Stomach (tissue), 9 donors: ENCODE data around the gene GNPTAB. TPM values are rescaled to one million over a fixed set of nuclear protein-coding genes. Genes with fewer than 3 reads are reported as not detected.

Source experiments
- DNase-seq, 2 donors: peaks; one replicate each; pipeline versions ENCODE4 v3.0.0 to v3.0.0-alpha.2; 2013 to 2019
- H3K27ac ChIP-seq, 5 donors: fragments of 200-600 bp in 4 of 5; sonication (generic) in 4 of 5; one replicate each; pipeline ENCODE4 v1.5.1; 2013 to 2019; ENCODE audit warnings: mild to moderate bottlenecking in 1 of 5, moderate library complexity in 1 of 5
- H3K27me3 ChIP-seq, 3 donors: fragments of 200-600 bp; sonication (generic); one replicate each; pipeline ENCODE4 v1.5.1; 2017 to 2019; ENCODE audit warnings: mixed run types in 1 of 3
- H3K36me3 ChIP-seq, 4 donors: fragments of 200-600 bp; sonication (generic); 1 replicate in 3 of 4; 2 replicates in 1 of 4; pipeline ENCODE4 v1.5.1; 2016 to 2019
- H3K4me1 ChIP-seq, 4 donors: fragments of 200-600 bp; sonication (generic); one replicate each; pipeline ENCODE4 v1.5.1; 2016 to 2019
- H3K4me3 ChIP-seq, 4 donors: fragments of 200-600 bp; sonication (generic) in 3 of 4; one replicate each; pipeline ENCODE4 v1.5.1; 2016 to 2019; ENCODE audit warnings: mild to moderate bottlenecking in 1 of 4
- H3K9me3 ChIP-seq, 4 donors: fragments of 200-600 bp; sonication (generic); one replicate each; pipeline ENCODE4 v1.5.1; 2016 to 2019
- CTCF ChIP-seq, 7 experiments: fragments of 450-650 bp in 4 of 7; fragments of 200-600 bp in 3 of 7; sonication (generic) in 3 of 7; IDR thresholded peaks; one replicate each; pipeline ENCODE4 v1.5.1; 2016 to 2019; ENCODE audit warnings: antibody characterized with exemption in 7 of 7, control low read depth in 2 of 7, mild to moderate bottlenecking in 1 of 7
- EP300 ChIP-seq: sonication (generic); formaldehyde crosslinking; IDR thresholded peaks from one replicate; pipeline ENCODE4 v1.6.1; 2017; ENCODE audit warnings: antibody characterized with exemption
- POLR2A ChIP-seq, 4 donors: fragments of 450-650 bp; IDR thresholded peaks; one replicate each; pipeline ENCODE4 v1.6.1; 2016; ENCODE audit warnings: antibody characterized with exemption in 4 of 4, control low read depth in 2 of 4, mild to moderate bottlenecking in 1 of 4, moderate library complexity in 1 of 4
- POLR2AphosphoS5 ChIP-seq, 3 donors: sonication (generic); formaldehyde crosslinking; IDR thresholded peaks; one replicate each; pipeline ENCODE4 v1.6.1; 2016; ENCODE audit warnings: antibody characterized with exemption in 3 of 3
- WGBS, 5 donors: extraction: QIAGEN DNeasy Blood & Tissue Kit in 3 of 5; methylation state at CpG; one replicate each; pipeline versions ENCODE4 v1.1.5 to v1.1.7; 2013 to 2018; 5-methylcytosine and 5-hydroxymethylcytosine counted together
- intact Hi-C: fragments of 100-400 bp; cut with DNase I; formaldehyde crosslinking; loops from one replicate; pipeline ENCODE4 v1.15.1; 2023; ENCODE audit warnings: low total_unique reads
- polyA plus RNA-seq, 3 donors: library from polyadenylated mRNA; stranded (reverse); fragments of 200-250 nt; gene quantifications; one replicate each; pipeline ENCODE4 v1.2.3, GENCODE V29; 2013
- total RNA-seq, 5 donors: library from RNA; depleted of rRNA; stranded (reverse); fragments of >200 nt; gene quantifications; one replicate each; pipeline versions ENCODE4 v1.1.0 to v1.2.3, GENCODE V29; 2014 to 2016
- donor health status: healthy with polysubstance abuse.
- donor health status: Bipolar disorder and iron deficiency.
- donor health status: healthy.

GNPTAB gene
- total and polyA plus RNA-seq, 8 donors, result 8.9 to 63.2 (median 16.9) TPM

GRCh38 chr12:101850199-101850598, 19.4 kb upstream of the GNPTAB start:
- DNase-seq, result no peak
- intact Hi-C loops, result no loop called here
- TF ChIP-seq POLR2AphosphoS5 (IDR thresholded peaks at IDR 0.05) (no peak), EP300 (no peak), CTCF (IDR thresholded peaks at IDR 0.05) (no peak), POLR2A (IDR thresholded peaks at IDR 0.05) (no peak)
- Histone ChIP-seq H3K4me1 (peaks cover 0 to 6% (median under 1%) of the 10 kb centered on the region in 4 donors), H3K36me3 (no peaks in the 10 kb centered on the region), H3K27ac (no peak overlapping the region), H3K4me3 (no peak overlapping the region), H3K9me3 (no peaks in the 10 kb centered on the region), H3K27me3 (no peaks in the 10 kb centered on the region)
- 85 to 93% (median 89%) methylated on average over 1 of the region's 1 CpG for WGBS, 5 donors

GRCh38 chr12:101847325-101847724, 16.6 kb upstream of the GNPTAB start:
- intact Hi-C loops, result no loop called here
- no peak for TF ChIP-seq EP300
- TF ChIP-seq CTCF (IDR thresholded peaks at IDR 0.05), result no peak
- TF ChIP-seq POLR2A (IDR thresholded peaks at IDR 0.05), result no peak
- TF ChIP-seq POLR2AphosphoS5 (IDR thresholded peaks at IDR 0.05), result no peak
- H3K27ac ChIP-seq, result no peak overlapping the region
- no peaks in the 10 kb centered on the region for H3K9me3 ChIP-seq
- H3K4me3 ChIP-seq, result no peak overlapping the region
- 68 to 72% (median 72%) methylated on average over 5 of the region's 5 CpGs for WGBS, 5 donors
- H3K27me3 ChIP-seq, result no peaks in the 10 kb centered on the region
- H3K4me1 ChIP-seq, result no peaks in the 10 kb centered on the region
- no peaks in the 10 kb centered on the region for H3K36me3 ChIP-seq
- DNase-seq, result no peak

GRCh38 chr12:101845137-101845711, 14.5 kb upstream of the GNPTAB start:
- Histone ChIP-seq H3K9me3 (no peaks in the 10 kb centered on the region), H3K27ac (no peak overlapping the region), H3K36me3 (no peaks in the 10 kb centered on the region), H3K27me3 (no peaks in the 10 kb centered on the region), H3K4me3 (no peak overlapping the region), H3K4me1 (no peaks in the 10 kb centered on the region)
- DNase-seq, result no peak
- TF ChIP-seq POLR2A (IDR thresholded peaks at IDR 0.05) (no peak), POLR2AphosphoS5 (IDR thresholded peaks at IDR 0.05) (no peak), EP300 (no peak), CTCF (IDR thresholded peaks at IDR 0.05) (no peak)
- intact Hi-C loops, result no loop called here
- 61 to 81% (median 76%) methylated on average over 5 of the region's 5 CpGs for WGBS, 5 donors

- TF ChIP-seq POLR2A (IDR thresholded peaks at IDR 0.05), result no peak
- TF ChIP-seq CTCF (IDR thresholded peaks at IDR 0.05), result no peak
- no peak for TF ChIP-seq POLR2AphosphoS5 (IDR thresholded peaks at IDR 0.05)
- TF ChIP-seq EP300, result no peak
- Histone ChIP-seq H3K4me1 (peaks cover 0 to 12% (median 7%) of the 10 kb centered on the region in 4 donors), H3K4me3 (no peak overlapping the region), H3K27ac (no peak overlapping the region), H3K27me3 (no peaks in the 10 kb centered on the region), H3K9me3 (no peaks in the 10 kb centered on the region), H3K36me3 (no peaks in the 10 kb centered on the region)
- WGBS, 5 donors, result 89 to 98% (median 96%) methylated on average over 4 of the region's 4 CpGs
- no peak for DNase-seq
- intact Hi-C loops, result no loop called here
Measured at GRCh38 chr12:101841069-101841468, 10.3 kb upstream of the GNPTAB start.
